HG02840 (cell line): ENCODE results near the gene EXOC6B.

Experiments used
- ATAC-seq: cut with Tn5 transposase; IDR thresholded peaks from one replicate; pipeline ENCODE4 v1.9.1; 2021; ENCODE audit warnings: mild to moderate bottlenecking, moderate library complexity, moderate number of reproducible peaks; ENCODE audit not compliant: unreplicated experiment, low FRiP score

EXOC6B gene

GRCh38 chr2:72198532-72199241 lies 627.1 kb downstream of the EXOC6B start:
- ATAC-seq, result no peak

GRCh38 chr2:72193723-72194122 lies 632.1 kb downstream of the EXOC6B start:
- no peak for ATAC-seq

GRCh38 chr2:72191441-72191840 lies 634.4 kb downstream of the EXOC6B start:
- ATAC-seq, result no peak

GRCh38 chr2:72185206-72185605 lies 640.6 kb downstream of the EXOC6B start:
- no peak for ATAC-seq

- no peak for ATAC-seq
Measured at GRCh38 chr2:72183466-72183865, 642.4 kb downstream of the EXOC6B start.

GRCh38 chr2:72183016-72183415 lies 642.8 kb downstream of the EXOC6B start:
- ATAC-seq, result no peak

GRCh38 chr2:72182547-72182946 lies 643.3 kb downstream of the EXOC6B start:
- no peak for ATAC-seq

- no peak for ATAC-seq
Measured at GRCh38 chr2:72181616-72182015, 644.2 kb downstream of the EXOC6B start.

- ATAC-seq, result no peak
Measured at GRCh38 chr2:72180351-72180750, 645.5 kb downstream of the EXOC6B start.

- no peak for ATAC-seq
Measured at GRCh38 chr2:72178551-72178950, 647.3 kb downstream of the EXOC6B start.

- ATAC-seq, result no peak
Measured at GRCh38 chr2:72176281-72176680, 649.6 kb downstream of the EXOC6B start.

- no peak for ATAC-seq
Measured at GRCh38 chr2:72175636-72176035, 650.2 kb downstream of the EXOC6B start.

- ATAC-seq, result no peak
Measured at GRCh38 chr2:72173640-72174321, 652.1 kb downstream of the EXOC6B start.

- no peak for ATAC-seq
Measured at GRCh38 chr2:72172478-72172877, 653.4 kb downstream of the EXOC6B start.

- no peak for ATAC-seq
Measured at GRCh38 chr2:72166279-72166678, 659.6 kb downstream of the EXOC6B start.

GRCh38 chr2:72165792-72166191 lies 660.0 kb downstream of the EXOC6B start:
- ATAC-seq, result no peak

- no peak for ATAC-seq
Measured at GRCh38 chr2:72162574-72162973, 663.3 kb downstream of the EXOC6B start.

GRCh38 chr2:72159211-72159993 lies 666.4 kb downstream of the EXOC6B start:
- ATAC-seq, result no peak

- no peak for ATAC-seq
Measured at GRCh38 chr2:72157871-72158771, 667.7 kb downstream of the EXOC6B start.

GRCh38 chr2:72156872-72157271 lies 669.0 kb downstream of the EXOC6B start:
- ATAC-seq, result no peak
